A549 (cell line): Measurements from ENCODE around the gene PER1. TPM values are rescaled to one million over a fixed set of nuclear protein-coding genes. Genes with fewer than 3 reads are reported as not detected.
A peak's percentile ranks its signal among the peaks of the same experiment; 100 is the strongest.

ENCODE experiments used
- ATAC-seq, 2 experiments: fragments of 200-7000 bp in 1 of 2; fragments of >200 bp in 1 of 2; cut with Nextera tagmentation in 1 of 2; cut with Tn5 transposase in 1 of 2; 3 replicates each; pipeline versions ENCODE4 v1.8.0 to v1.9.1; 2018 to 2020; ENCODE audit warnings: mild to moderate bottlenecking in 1 of 2, moderate library complexity in 1 of 2
- CTCF ChIA-PET: fragments of 300-600 bp; sonication (Branson Sonifier 250); formaldehyde crosslinking; extraction: SDS; loops from one replicate; lab custom pipeline; 2021; ENCODE audit warnings: antibody characterized with exemption, inconsistent platforms; lab: Yijun Ruan, JAX
- POLR2A ChIA-PET: fragments of 350-600 bp; formaldehyde crosslinking; extraction: SDS; loops from one replicate; lab custom pipeline; 2021; ENCODE audit warnings: antibody characterized with exemption, inconsistent platforms; lab: Yijun Ruan, JAX
- DNase-seq, 2 experiments: peaks; one replicate each; pipeline versions ENCODE4 v3.0.0 to v3.0.0-alpha.2; 2011 to 2016; ENCODE audit warnings: low read depth in 1 of 2, low spot score in 1 of 2
- FAIRE-seq: peaks from 2 replicates; lab custom pipeline; 2011; peaks lifted over from hg19 to GRCh38; lab: Jason Lieb, UNC
- H3K27ac ChIP-seq, 2 experiments: fragments of >200 bp; sonication (Bioruptor Twin); formaldehyde crosslinking; 3 replicates each; pipeline ENCODE4 v1.5.1; 2016 to 2017
- H3K4me1 ChIP-seq: fragments of >200 bp; sonication (Bioruptor Twin); formaldehyde crosslinking; 3 replicates; pipeline ENCODE4 v1.6.1; 2016
- H3K4me2 ChIP-seq: fragments of >200 bp; sonication (Bioruptor Twin); formaldehyde crosslinking; 3 replicates; pipeline ENCODE4 v1.6.1; 2016
- H3K4me3 ChIP-seq: fragments of >200 bp; sonication (Bioruptor Twin); formaldehyde crosslinking; 3 replicates; pipeline ENCODE4 v1.5.1; 2016
- H3K9me3 ChIP-seq: fragments of >200 bp; sonication (Bioruptor Twin); formaldehyde crosslinking; 3 replicates; pipeline ENCODE4 v1.6.1; 2016
- BHLHE40 ChIP-seq: IDR thresholded peaks from 2 replicates; pipeline ENCODE4 v1.6.1; 2012; ENCODE audit warnings: low read depth, low read length, inconsistent platforms
- CBX2 ChIP-seq: fragments of 200-600 bp; sonication (generic); IDR thresholded peaks from 2 replicates; pipeline ENCODE4 v1.6.1; 2016; ENCODE audit warnings: low read depth, mild to moderate bottlenecking, borderline replicate concordance
- EHF ChIP-seq: fragments of 250-450 bp; sonication (Bioruptor Pico); IDR thresholded peaks from 2 replicates; pipeline ENCODE4 v1.5.0; 2020; ENCODE audit warnings: mild to moderate bottlenecking
- EHMT2 ChIP-seq: fragments of 200-600 bp; sonication (generic); IDR thresholded peaks from 2 replicates; pipeline ENCODE4 v1.6.1; 2016; ENCODE audit warnings: antibody characterized with exemption, low read depth, mild to moderate bottlenecking, moderate library complexity
- FOXS1 ChIP-seq: fragments of 250-450 bp; sonication (Bioruptor Pico); IDR thresholded peaks from 2 replicates; pipeline ENCODE4 v1.5.0; 2020; ENCODE audit warnings: mild to moderate bottlenecking, moderate library complexity
- HOXA7 ChIP-seq: fragments of 250-450 bp; sonication (Bioruptor Pico); IDR thresholded peaks from 2 replicates; pipeline ENCODE4 v1.5.0; 2020; ENCODE audit warnings: mild to moderate bottlenecking, moderate library complexity
- HOXB5 ChIP-seq: fragments of 250-450 bp; sonication (Bioruptor Pico); IDR thresholded peaks from 2 replicates; pipeline ENCODE4 v1.5.0; 2020; ENCODE audit warnings: mild to moderate bottlenecking, moderate library complexity
- JUN ChIP-seq, 2 experiments: fragments of >200 bp; sonication (Bioruptor Twin); formaldehyde crosslinking; IDR thresholded peaks; 2 replicates in 1 of 2; 3 replicates in 1 of 2; pipeline ENCODE4 v1.6.1; 2016 to 2017
- MAFK ChIP-seq: fragments of 450-650 bp; IDR thresholded peaks from 2 replicates; pipeline ENCODE4 v1.6.1; 2014; ENCODE audit not compliant: partially characterized antibody
- MYC ChIP-seq: IDR thresholded peaks from 2 replicates; pipeline ENCODE4 v1.6.1; 2012; ENCODE audit warnings: mild to moderate bottlenecking, inconsistent platforms, low read length, improper control_type of control experiment, borderline replicate concordance
- NFE2L2 ChIP-seq: fragments of 150-350 bp; conservative IDR thresholded peaks from 2 replicates; pipeline ENCODE4 v1.6.1; 2014; ENCODE audit warnings: low read length
- NR3C1 ChIP-seq: fragments of >200 bp; sonication (Bioruptor Twin); formaldehyde crosslinking; IDR thresholded peaks from 3 replicates; pipeline ENCODE4 v1.6.1; 2017
- PHF8 ChIP-seq: fragments of 200-600 bp; sonication (generic); IDR thresholded peaks from 2 replicates; pipeline ENCODE4 v1.6.1; 2016; ENCODE audit warnings: low read depth, mild to moderate bottlenecking, antibody characterized with exemption, moderate library complexity, borderline replicate concordance
- POLR2AphosphoS2 ChIP-seq: conservative IDR thresholded peaks from 2 replicates; pipeline ENCODE4 v1.6.1; 2012; ENCODE audit warnings: low read length, improper control_type of control experiment, inconsistent platforms
- RARB ChIP-seq: fragments of 250-450 bp; sonication (Bioruptor Pico); IDR thresholded peaks from 2 replicates; pipeline ENCODE4 v1.8.0; 2021; ENCODE audit warnings: mild to moderate bottlenecking, moderate library complexity
- RCOR1 ChIP-seq: fragments of 150-350 bp; IDR thresholded peaks from 2 replicates; pipeline ENCODE4 v1.6.1; 2014; ENCODE audit warnings: antibody characterized with exemption, low read length, low read depth
- SREBF2 ChIP-seq: fragments of 450-650 bp; IDR thresholded peaks from 2 replicates; pipeline ENCODE4 v1.6.1; 2014; ENCODE audit warnings: mild to moderate bottlenecking, moderate library complexity
- TFCP2L1 ChIP-seq: fragments of 250-450 bp; sonication (Bioruptor Pico); IDR thresholded peaks from 2 replicates; pipeline ENCODE4 v1.5.0; 2021; ENCODE audit warnings: mild to moderate bottlenecking
- ZC3H11A ChIP-seq: fragments of 450-650 bp; IDR thresholded peaks from 2 replicates; pipeline ENCODE4 v1.6.1; 2014; ENCODE audit warnings: antibody characterized with exemption, mild to moderate bottlenecking
- WGBS: methylation state at CpG from one replicate; pipeline ENCODE4 v1.1.6; 2017; ENCODE audit errors: missing lambda C conversion rate; 5-methylcytosine and 5-hydroxymethylcytosine counted together
- polyA plus RNA-seq, 4 experiments: library from polyadenylated mRNA; depleted of rRNA in 3 of 4; stranded (reverse); fragments of >200 nt; fragmentation: RNase III in 1 of 4; extraction: RNeasy Plus Mini Kit Qiagen cat#74134 plus additional on column Dnase treatment in 1 of 4; gene quantifications; 2 replicates in 3 of 4; 3 replicates in 1 of 4; pipeline ENCODE4 v1.2.3, GENCODE V29; 2011 to 2017
- TF ChIP-seq, protein P1 (sequence below): fragments of >200 bp; sonication (Bioruptor Twin); formaldehyde crosslinking; IDR thresholded peaks from 3 replicates; pipeline ENCODE4 v1.5.1; 2016
- TF ChIP-seq, protein P2 (sequence below): IDR thresholded peaks from 2 replicates; pipeline ENCODE4 v1.6.1; 2012; ENCODE audit warnings: low read depth, borderline replicate concordance
- TF ChIP-seq, protein P3 (sequence below): fragments of 450-650 bp; IDR thresholded peaks from 2 replicates; pipeline ENCODE4 v1.6.1; 2014; ENCODE audit warnings: antibody characterized with exemption
- TF ChIP-seq, protein P4 (sequence below): fragments of 250-450 bp; sonication (Bioruptor Pico); IDR thresholded peaks from 2 replicates; pipeline ENCODE4 v1.5.0; 2021; ENCODE audit warnings: mild to moderate bottlenecking, moderate library complexity, borderline replicate concordance
- TF ChIP-seq, protein P5 (sequence below): fragments of >200 bp; sonication (Bioruptor Twin); formaldehyde crosslinking; IDR thresholded peaks from 2 replicates; pipeline ENCODE4 v1.6.1; 2016
- TF ChIP-seq, protein P6 (sequence below): IDR thresholded peaks from 2 replicates; pipeline ENCODE4 v1.6.1; 2012

The PER1 gene
- polyA plus RNA-seq, 2 of the 4 experiments (the other 2 are of a cell fraction), result 5.5 to 8.7 TPM

DNA sequence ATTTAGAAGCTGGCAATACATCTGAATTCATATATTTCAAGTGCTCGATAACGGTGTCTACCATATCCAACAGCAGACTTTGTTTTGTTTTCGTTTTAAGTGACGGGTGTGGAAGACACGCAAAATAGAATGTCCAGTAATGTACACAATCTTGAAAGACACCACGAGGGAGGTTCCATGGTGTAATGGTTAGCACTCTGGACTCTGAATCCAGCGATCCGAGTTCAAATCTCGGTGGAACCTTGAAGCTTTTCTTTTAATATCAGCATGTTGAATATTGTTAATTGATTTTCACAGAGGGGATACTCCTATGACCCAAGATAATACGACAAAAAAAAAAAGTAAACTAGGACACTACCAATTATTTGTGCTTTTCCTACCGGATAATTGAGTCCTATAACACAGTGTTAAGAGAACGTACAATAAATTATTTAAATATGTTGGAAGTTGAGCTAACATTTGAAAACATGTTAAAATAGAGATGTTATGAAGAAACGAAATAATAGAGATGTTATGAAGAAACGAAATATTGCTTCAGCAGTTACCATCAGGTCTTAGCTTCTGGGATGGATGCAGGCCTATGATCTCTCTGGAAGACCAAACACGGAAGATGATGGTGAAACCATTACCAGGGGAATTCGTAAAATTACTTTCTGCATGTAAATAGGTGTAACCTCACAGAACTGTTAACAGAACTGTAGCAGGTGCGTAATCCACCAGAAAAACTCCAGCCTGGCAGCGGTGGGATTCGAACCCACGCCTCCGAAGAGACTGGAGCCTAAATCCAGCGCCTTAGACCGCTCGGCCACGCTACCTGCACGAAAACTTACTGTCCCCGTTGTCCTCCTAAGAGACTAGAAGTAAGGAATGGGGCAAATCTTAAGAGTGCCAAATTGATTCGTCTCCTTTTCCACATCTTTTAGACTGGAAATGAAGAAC lies 32.4 kb downstream of the PER1 start (continued):
- TF ChIP-seq, protein P1, sequence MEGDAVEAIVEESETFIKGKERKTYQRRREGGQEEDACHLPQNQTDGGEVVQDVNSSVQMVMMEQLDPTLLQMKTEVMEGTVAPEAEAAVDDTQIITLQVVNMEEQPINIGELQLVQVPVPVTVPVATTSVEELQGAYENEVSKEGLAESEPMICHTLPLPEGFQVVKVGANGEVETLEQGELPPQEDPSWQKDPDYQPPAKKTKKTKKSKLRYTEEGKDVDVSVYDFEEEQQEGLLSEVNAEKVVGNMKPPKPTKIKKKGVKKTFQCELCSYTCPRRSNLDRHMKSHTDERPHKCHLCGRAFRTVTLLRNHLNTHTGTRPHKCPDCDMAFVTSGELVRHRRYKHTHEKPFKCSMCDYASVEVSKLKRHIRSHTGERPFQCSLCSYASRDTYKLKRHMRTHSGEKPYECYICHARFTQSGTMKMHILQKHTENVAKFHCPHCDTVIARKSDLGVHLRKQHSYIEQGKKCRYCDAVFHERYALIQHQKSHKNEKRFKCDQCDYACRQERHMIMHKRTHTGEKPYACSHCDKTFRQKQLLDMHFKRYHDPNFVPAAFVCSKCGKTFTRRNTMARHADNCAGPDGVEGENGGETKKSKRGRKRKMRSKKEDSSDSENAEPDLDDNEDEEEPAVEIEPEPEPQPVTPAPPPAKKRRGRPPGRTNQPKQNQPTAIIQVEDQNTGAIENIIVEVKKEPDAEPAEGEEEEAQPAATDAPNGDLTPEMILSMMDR, result peak; percentile 33; the same call in 1 of the 3 replicates
- no peak for TF ChIP-seq RCOR1
- no peak for TF ChIP-seq EHMT2
- peak; percentile 93 for TF ChIP-seq SREBF2
- TF ChIP-seq RARB (CRISPR knock-in tag), result no peak
- TF ChIP-seq TFCP2L1, result no peak
- TF ChIP-seq, protein P2, sequence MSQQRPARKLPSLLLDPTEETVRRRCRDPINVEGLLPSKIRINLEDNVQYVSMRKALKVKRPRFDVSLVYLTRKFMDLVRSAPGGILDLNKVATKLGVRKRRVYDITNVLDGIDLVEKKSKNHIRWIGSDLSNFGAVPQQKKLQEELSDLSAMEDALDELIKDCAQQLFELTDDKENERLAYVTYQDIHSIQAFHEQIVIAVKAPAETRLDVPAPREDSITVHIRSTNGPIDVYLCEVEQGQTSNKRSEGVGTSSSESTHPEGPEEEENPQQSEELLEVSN, result peak; percentile 21; the same call in 1 of the 2 replicates
- TF ChIP-seq FOXS1 (CRISPR knock-in tag), result 0 out of 2 replicates have a peak, but pooled peaks have one; percentile 37
- TF ChIP-seq HOXB5 (CRISPR knock-in tag), result peak; percentile 74; the same call in 1 of the 2 replicates

DNA sequence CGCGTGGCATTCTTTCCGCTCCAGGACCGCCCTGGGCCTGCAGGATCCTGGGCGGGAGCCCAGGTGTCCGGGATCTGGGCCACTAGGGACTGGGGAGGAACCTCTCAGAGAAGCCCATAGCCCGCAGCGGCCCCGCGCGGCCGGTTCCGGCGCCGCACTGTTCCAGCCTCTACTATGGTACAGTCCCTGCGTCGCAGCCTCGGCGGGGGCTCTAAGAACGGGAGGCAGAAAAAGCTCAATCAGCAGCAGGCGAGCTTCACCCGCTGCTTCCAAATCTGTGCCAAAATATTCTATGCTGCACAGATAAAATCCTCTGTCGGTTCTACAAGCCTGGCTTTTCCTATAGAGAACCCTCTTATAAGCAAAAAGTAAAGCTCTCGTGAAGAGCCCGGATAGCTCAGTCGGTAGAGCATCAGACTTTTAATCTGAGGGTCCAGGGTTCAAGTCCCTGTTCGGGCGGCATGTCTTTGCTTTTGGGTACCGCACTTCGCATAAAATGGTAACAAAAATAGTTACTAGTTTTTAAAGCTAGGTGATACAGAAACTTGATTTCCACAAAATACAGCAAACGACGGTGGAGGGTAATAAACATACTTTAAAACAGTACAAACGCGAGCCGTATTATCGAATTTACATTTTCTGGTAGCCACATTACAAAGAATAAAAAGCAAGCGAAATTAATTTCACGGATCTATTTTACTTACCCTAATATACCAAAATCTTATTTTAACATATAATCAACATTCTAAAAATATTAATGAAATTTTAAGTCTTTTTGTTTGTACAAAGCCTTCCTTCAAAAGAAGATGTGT lies 33.2 kb downstream of the PER1 start:
- peak overlapping the region; percentile 51 for H3K4me3 ChIP-seq
- no peaks in the 10 kb centered on the region for H3K9me3 ChIP-seq
- WGBS, result 3% methylated on average over 32 of the region's 38 CpGs
- ATAC-seq (peak; percentile 33 to 71), FAIRE-seq (no peak), DNase-seq (peak; percentile 87 to 90)
- peak overlapping the region; percentile 89 for H3K4me2 ChIP-seq
- H3K4me1 ChIP-seq, result peaks cover 13% of the 10 kb centered on the region
- peak overlapping the region; percentile 67 to 90 for H3K27ac ChIP-seq
- POLR2A ChIA-PET, result interaction anchor here (0.7 to 4.4 kb wide), 18 partner anchors 35 to 262 kb away, joined by 3 to 41 read pairs (median 6); partner anchors contain the start of genes CTC1, KRABD2, NAA38 and PFAS
- CTCF ChIA-PET, result interaction anchor here (0.6 to 24.1 kb wide), 36 partner anchors 8 to 482 kb away, joined by 3 to 1490 read pairs (median 4); partner anchors contain the start of genes ALOX12B, AURKB, BORCS6 and CTC1
- TF ChIP-seq PHF8 (no peak), NR3C1 (no peak), HOXA7 (CRISPR knock-in tag) (no peak), ZC3H11A (no peak), EHF (CRISPR knock-in tag) (0 out of 2 replicates have a peak, but pooled peaks have one; percentile 52), CBX2 (no peak), POLR2AphosphoS2 (no peak), BHLHE40 (no peak), RARB (CRISPR knock-in tag) (no peak; the same call in 1 of the 2 replicates), MAFK (peak; percentile 58), JUN (IDR thresholded peaks at IDR 0.05) (no peak; a peak in 1 of 5 replicates), NFE2L2 (no peak), MYC (no peak), TFCP2L1 (no peak), RCOR1 (no peak)
- TF ChIP-seq, protein P1, result peak; percentile 97
- TF ChIP-seq, protein P3, sequence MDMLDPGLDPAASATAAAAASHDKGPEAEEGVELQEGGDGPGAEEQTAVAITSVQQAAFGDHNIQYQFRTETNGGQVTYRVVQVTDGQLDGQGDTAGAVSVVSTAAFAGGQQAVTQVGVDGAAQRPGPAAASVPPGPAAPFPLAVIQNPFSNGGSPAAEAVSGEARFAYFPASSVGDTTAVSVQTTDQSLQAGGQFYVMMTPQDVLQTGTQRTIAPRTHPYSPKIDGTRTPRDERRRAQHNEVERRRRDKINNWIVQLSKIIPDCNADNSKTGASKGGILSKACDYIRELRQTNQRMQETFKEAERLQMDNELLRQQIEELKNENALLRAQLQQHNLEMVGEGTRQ, result no peak
- TF ChIP-seq, protein P2, result no peak
- TF ChIP-seq, protein P4, sequence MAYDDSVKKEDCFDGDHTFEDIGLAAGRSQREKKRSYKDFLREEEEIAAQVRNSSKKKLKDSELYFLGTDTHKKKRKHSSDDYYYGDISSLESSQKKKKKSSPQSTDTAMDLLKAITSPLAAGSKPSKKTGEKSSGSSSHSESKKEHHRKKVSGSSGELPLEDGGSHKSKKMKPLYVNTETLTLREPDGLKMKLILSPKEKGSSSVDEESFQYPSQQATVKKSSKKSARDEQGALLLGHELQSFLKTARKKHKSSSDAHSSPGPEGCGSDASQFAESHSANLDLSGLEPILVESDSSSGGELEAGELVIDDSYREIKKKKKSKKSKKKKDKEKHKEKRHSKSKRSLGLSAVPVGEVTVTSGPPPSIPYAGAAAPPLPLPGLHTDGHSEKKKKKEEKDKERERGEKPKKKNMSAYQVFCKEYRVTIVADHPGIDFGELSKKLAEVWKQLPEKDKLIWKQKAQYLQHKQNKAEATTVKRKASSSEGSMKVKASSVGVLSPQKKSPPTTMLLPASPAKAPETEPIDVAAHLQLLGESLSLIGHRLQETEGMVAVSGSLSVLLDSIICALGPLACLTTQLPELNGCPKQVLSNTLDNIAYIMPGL, result peak; percentile 83; the same call in 1 of the 2 replicates
- TF ChIP-seq, protein P5, sequence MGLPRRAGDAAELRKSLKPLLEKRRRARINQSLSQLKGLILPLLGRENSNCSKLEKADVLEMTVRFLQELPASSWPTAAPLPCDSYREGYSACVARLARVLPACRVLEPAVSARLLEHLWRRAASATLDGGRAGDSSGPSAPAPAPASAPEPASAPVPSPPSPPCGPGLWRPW, result no peak
- TF ChIP-seq, protein P6, sequence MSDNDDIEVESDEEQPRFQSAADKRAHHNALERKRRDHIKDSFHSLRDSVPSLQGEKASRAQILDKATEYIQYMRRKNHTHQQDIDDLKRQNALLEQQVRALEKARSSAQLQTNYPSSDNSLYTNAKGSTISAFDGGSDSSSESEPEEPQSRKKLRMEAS, result peak; percentile 65
